Muscle of leg (tissue), 11 donors: ENCODE measurements around the gene MYO7B. TPM values are rescaled to one million over a fixed set of nuclear protein-coding genes. Genes with fewer than 3 reads are reported as not detected.
A peak's percentile ranks its signal among the peaks of the same experiment; 100 is the strongest.

ENCODE experiments used
- DNase-seq: peaks from one replicate; pipeline ENCODE4 v3.0.0; 2013
- H3K27ac ChIP-seq: one replicate; pipeline ENCODE4 v1.5.1; 2013; ENCODE audit warnings: mild to moderate bottlenecking, low read length, control low read depth
- H3K27me3 ChIP-seq: one replicate; pipeline ENCODE4 v1.6.1; 2013; ENCODE audit warnings: low read length; ENCODE audit not compliant: control insufficient read depth, insufficient read depth
- H3K36me3 ChIP-seq: one replicate; pipeline ENCODE4 v1.6.1; 2013; ENCODE audit warnings: low read length; ENCODE audit not compliant: control insufficient read depth, insufficient read depth
- H3K4me1 ChIP-seq: one replicate; pipeline ENCODE4 v1.6.1; 2013; ENCODE audit warnings: low read length; ENCODE audit not compliant: control insufficient read depth, insufficient read depth
- H3K4me3 ChIP-seq: one replicate; pipeline ENCODE4 v1.5.1; 2013; ENCODE audit warnings: low read length, control low read depth
- H3K9me3 ChIP-seq: replicated peaks from 2 replicates; pipeline ENCODE4 v1.6.1; 2013; ENCODE audit warnings: low read depth, low read length; ENCODE audit not compliant: control insufficient read depth
- WGBS: methylation state at CpG from one replicate; pipeline ENCODE4 v1.1.5; 2013; ENCODE audit warnings: missing lambda C conversion rate; ENCODE audit not compliant: insufficient coverage; 5-methylcytosine and 5-hydroxymethylcytosine counted together
- polyA plus RNA-seq, 8 donors: library from polyadenylated mRNA; unstranded; fragments of 120-200 nt; gene quantifications; one replicate each; pipeline versions ENCODE4 v1.2.1 to v1.2.3, GENCODE V29; 2013; ENCODE audit warnings: inconsistent platforms in 1 of 8, low replicate concordance in 1 of 8; ENCODE audit not compliant: insufficient read length in 8 of 8, insufficient read depth in 1 of 8
- total RNA-seq: library from RNA; stranded (reverse); fragments of 120-200 nt; gene quantifications from one replicate; pipeline ENCODE4 v1.2.4, GENCODE V29; 2013

Gene MYO7B
- total and polyA plus RNA-seq, 9 donors, result 0.31 to 15.1 (median 0.76) TPM

GRCh38 chr2:127585270-127585807 is 49.9 kb downstream of the MYO7B start:
- no CpG with 5 or more reads among the region's 5 CpGs for WGBS
- no peak for DNase-seq
- Histone ChIP-seq H3K36me3 (no peaks in the 10 kb centered on the region), H3K9me3 (no peaks in the 10 kb centered on the region), H3K27ac (no peak overlapping the region), H3K27me3 (no peaks in the 10 kb centered on the region), H3K4me3 (no peak overlapping the region), H3K4me1 (no peaks in the 10 kb centered on the region)

- DNase-seq, result no peak
- Histone ChIP-seq H3K4me3 (no peak overlapping the region), H3K27ac (no peak overlapping the region), H3K4me1 (no peaks in the 10 kb centered on the region), H3K36me3 (no peaks in the 10 kb centered on the region), H3K9me3 (no peaks in the 10 kb centered on the region), H3K27me3 (no peaks in the 10 kb centered on the region)
- 76% methylated on average over 6 of the region's 6 CpGs for WGBS
These were observed 50.7 kb downstream of the MYO7B start for GRCh38 chr2:127586136-127586535.

GRCh38 chr2:127586746-127587295 is 51.3 kb downstream of the MYO7B start:
- no peak for DNase-seq
- Histone ChIP-seq H3K4me1 (no peaks in the 10 kb centered on the region), H3K4me3 (no peak overlapping the region), H3K27me3 (no peaks in the 10 kb centered on the region), H3K36me3 (no peaks in the 10 kb centered on the region), H3K27ac (no peak overlapping the region), H3K9me3 (no peaks in the 10 kb centered on the region)
- 75% methylated on average over 2 of the region's 4 CpGs for WGBS

DNA sequence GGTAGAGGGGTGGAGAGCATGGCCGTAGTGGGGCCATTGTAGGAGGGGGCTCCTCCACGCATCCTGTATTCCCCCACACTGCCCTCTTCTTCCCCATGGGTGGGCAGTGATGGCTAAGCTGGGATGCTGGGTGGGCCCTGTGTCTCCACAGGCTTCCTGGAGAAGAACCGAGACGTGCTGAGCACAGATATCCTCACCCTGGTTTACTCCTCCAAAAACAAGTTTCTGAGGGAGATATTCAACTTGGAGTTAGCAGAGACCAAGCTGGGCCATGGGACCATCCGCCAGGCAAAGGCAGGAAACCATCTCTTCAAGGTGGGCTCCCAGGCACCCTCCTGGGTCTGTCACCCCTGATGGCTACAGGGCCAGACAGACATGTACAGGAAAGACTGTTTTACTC is 52.8 kb downstream of the MYO7B start:
- H3K27ac ChIP-seq, result no peak overlapping the region
- H3K4me1 ChIP-seq, result no peaks in the 10 kb centered on the region
- no peak overlapping the region for H3K4me3 ChIP-seq
- H3K27me3 ChIP-seq, result no peaks in the 10 kb centered on the region
- no peaks in the 10 kb centered on the region for H3K36me3 ChIP-seq
- H3K9me3 ChIP-seq, result no peaks in the 10 kb centered on the region
- no peak for DNase-seq
- WGBS, result 75% methylated on average over 1 of the region's 5 CpGs

DNA sequence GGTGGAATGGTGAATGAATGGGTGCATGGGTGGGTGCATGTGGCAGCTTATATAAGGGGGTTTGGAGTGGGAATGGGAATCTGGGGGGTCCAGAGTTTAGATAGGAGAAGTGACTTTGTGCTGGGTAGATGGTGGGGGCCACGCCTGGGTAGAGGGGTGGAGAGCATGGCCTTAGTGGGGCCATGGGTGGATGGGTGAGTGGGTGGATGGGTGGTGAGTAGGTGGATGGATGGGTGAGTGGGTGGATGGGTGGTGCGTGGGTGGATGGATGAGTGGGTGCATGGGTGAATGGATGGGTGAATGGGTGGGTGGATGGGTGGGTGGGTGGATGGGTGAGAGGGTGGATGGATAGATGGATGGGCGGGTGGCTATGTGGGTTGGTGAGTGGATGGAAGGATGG is 53.9 kb downstream of the MYO7B start:
- Histone ChIP-seq H3K36me3 (no peaks in the 10 kb centered on the region), H3K27ac (no peak overlapping the region), H3K27me3 (no peaks in the 10 kb centered on the region), H3K4me1 (no peaks in the 10 kb centered on the region), H3K9me3 (no peaks in the 10 kb centered on the region), H3K4me3 (no peak overlapping the region)
- 100% methylated on average over 1 of the region's 3 CpGs for WGBS
- DNase-seq, result no peak

GRCh38 chr2:127589841-127590240 is 54.4 kb downstream of the MYO7B start:
- no peak for DNase-seq
- Histone ChIP-seq H3K36me3 (no peaks in the 10 kb centered on the region), H3K4me1 (no peaks in the 10 kb centered on the region), H3K4me3 (no peak overlapping the region), H3K27me3 (no peaks in the 10 kb centered on the region), H3K9me3 (no peaks in the 10 kb centered on the region), H3K27ac (no peak overlapping the region)
- 67% methylated on average over 2 of the region's 5 CpGs for WGBS

DNA sequence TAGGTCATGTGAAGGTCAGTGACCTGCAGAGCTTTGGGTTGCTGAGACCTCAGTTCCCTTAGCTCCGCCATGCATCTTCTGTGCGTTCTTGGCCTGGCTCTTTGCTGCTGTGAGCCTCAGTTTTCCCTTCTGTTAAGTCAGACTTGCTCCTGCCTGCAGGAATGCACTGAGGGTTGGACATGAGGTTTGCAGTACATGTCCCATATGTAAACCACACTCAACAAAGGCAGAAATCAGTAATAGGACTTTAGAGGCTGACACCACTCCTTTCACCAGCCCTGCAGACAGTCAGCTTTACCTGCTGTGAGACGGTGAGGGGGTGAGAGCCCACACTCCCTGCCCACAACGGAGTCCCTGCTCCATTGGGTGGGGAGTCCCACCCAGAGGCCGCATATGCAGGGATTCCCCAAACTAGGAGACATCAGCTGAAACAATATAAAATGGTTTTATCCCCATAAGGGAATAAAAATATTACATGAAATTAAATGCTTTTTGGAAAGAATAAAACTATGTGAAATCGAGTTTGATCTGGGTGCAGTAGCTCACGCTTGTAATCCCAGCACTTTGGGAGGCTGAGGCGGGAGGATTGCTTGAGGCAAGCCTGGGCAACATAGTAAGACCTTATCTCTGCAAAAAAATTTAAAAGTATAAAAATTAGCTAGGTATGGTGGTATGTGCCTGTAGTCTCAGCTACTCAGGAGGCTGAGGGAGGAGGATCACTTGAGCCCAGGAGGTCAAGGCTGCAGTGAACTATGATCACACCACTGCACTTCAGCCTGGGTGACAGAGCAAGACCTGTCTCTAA is 55.1 kb downstream of the MYO7B start:
- Histone ChIP-seq H3K36me3 (no peaks in the 10 kb centered on the region), H3K9me3 (no peaks in the 10 kb centered on the region), H3K4me1 (no peaks in the 10 kb centered on the region), H3K27me3 (no peaks in the 10 kb centered on the region), H3K27ac (no peak overlapping the region), H3K4me3 (no peak overlapping the region)
- DNase-seq, result no peak
- WGBS, result 87% methylated on average over 5 of the region's 8 CpGs

DNA sequence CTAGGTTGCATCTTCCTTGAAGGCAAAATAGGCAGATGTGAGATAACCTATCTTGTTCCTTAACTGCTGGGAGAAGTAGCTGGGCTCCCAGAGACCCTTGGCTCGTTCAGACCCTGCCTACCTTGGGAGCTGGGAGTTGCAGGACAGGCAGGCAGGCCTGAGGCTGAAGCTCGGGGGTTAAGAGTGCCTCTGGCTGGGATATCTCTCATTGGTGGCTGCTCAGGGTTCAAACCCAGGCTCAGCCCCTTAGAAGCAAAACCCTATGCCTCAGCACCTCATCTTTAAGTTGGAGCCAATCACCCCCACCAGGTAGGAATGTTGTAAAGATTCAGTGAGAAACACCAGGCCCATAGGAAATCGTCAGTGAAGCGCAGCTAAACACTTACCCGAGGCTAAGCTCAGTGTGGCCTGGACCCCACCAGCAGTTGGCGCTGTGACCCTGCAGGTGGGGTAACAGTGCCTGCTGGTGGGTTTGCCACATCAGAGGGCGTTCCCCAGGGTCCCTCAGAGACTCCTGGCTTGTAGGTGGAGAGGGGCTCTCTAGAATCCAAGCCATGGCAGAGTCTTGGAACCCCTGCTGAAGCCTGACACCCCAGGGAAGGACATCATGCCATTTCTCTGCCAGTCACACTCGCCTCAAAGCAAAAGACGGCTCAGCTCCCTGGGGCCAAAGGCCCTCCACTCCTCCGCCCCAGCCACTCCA is 55.9 kb downstream of the MYO7B start:
- no peak overlapping the region for H3K27ac ChIP-seq
- 24% methylated on average over 4 of the region's 10 CpGs for WGBS
- peak; percentile 44 for DNase-seq
- no peaks in the 10 kb centered on the region for H3K27me3 ChIP-seq
- no peak overlapping the region for H3K4me3 ChIP-seq
- H3K9me3 ChIP-seq, result no peaks in the 10 kb centered on the region
- H3K36me3 ChIP-seq, result no peaks in the 10 kb centered on the region
- H3K4me1 ChIP-seq, result no peaks in the 10 kb centered on the region

DNA sequence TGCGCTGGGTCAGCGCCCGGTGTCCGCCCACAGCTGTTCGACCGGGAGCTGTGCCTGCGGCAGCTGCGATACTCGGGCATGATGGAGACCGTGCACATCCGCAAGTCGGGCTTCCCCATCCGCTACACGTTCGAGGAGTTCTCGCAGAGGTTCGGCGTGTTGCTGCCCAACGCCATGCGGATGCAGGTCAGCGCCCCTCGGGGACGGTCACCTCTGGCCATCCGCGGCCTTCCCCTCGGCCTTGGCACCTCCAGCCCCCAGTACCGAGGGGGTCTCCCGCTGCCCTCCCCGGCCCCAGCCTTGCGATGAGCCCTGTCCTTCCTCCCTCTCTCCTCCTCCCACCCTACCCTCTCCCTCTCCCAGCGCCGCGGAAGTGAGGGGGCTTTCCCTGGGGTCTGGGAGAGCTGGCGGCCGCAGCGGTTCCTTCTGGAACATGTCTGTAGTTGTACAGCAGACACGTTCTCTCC is 57.3 kb downstream of the MYO7B start:
- Histone ChIP-seq H3K4me1 (no peaks in the 10 kb centered on the region), H3K4me3 (no peak overlapping the region), H3K9me3 (no peaks in the 10 kb centered on the region), H3K27ac (no peak overlapping the region), H3K27me3 (no peaks in the 10 kb centered on the region), H3K36me3 (no peaks in the 10 kb centered on the region)
- no peak for DNase-seq
- WGBS, result 91% methylated on average over 34 of the region's 37 CpGs
